ENCODE results near the gene GSE1. TPM values are rescaled to one million over a fixed set of nuclear protein-coding genes. Genes with fewer than 3 reads are reported as not detected.

The GSE1 gene
- total and polyA plus RNA-seq, 2 of the 13 experiments (the other 11 are each of a cell fraction or from before 2014, with no cell fraction given), result 16.1 to 31.2 TPM

- TF ChIP-seq ZNF687 (CRISPR knock-in tag; IDR thresholded peaks at IDR 0.05) (peak; percentile 87), ATF6 (CRISPR knock-in tag; conservative IDR thresholded peaks at IDR 0.05) (no peak), TEAD3 (CRISPR knock-in tag; optimal IDR thresholded peaks at IDR 0.05; ENCODE audit: borderline replicate concordance) (peak; percentile 61), BCL3 (CRISPR knock-in tag; IDR thresholded peaks at IDR 0.05) (peak; percentile 60), XRCC5 (optimal IDR thresholded peaks at IDR 0.05; ENCODE audit: low read length) (peak; percentile 69), ZFP91 (CRISPR knock-in tag; IDR thresholded peaks at IDR 0.05; ENCODE audit: borderline replicate concordance) (peak; percentile 80; the same call in 1 of the 2 replicates), XBP1 (CRISPR knock-in tag; IDR thresholded peaks at IDR 0.05) (no peak), ATF1 (CRISPR knock-in tag; IDR thresholded peaks at IDR 0.05) (no peak), KLF15 (CRISPR knock-in tag; IDR thresholded peaks at IDR 0.05; ENCODE audit: borderline replicate concordance) (0 out of 2 replicates have a peak, but pooled peaks have one; percentile 40), ZBED4 (CRISPR knock-in tag; IDR thresholded peaks at IDR 0.05; ENCODE audit: borderline replicate concordance) (no peak), NFRKB (IDR thresholded peaks at IDR 0.05) (no peak), GTF3A (CRISPR knock-in tag; conservative IDR thresholded peaks at IDR 0.05) (0 out of 2 replicates have a peak, but pooled peaks have one; percentile 26), ELF3 (CRISPR knock-in tag; IDR thresholded peaks at IDR 0.05) (peak; percentile 25; the same call in 1 of the 2 replicates), ZBTB20 (CRISPR knock-in tag; IDR thresholded peaks at IDR 0.05; ENCODE audit: borderline replicate concordance, low read depth) (peak; percentile 66; the same call in 1 of the 2 replicates), NPAS2 (CRISPR knock-in tag; IDR thresholded peaks at IDR 0.05; ENCODE audit: borderline replicate concordance) (no peak)
Measured at GRCh38 chr16:85615014-85615851, 2.1 kb downstream of the GSE1 start (continued).
